ENCODE results near the gene FKRP.

Gene FKRP

GRCh38 chr19:46785054-46785979, 39.5 kb downstream of the FKRP start:
- TF ChIP-seq CTCF (IDR thresholded peaks at IDR 0.05; ENCODE audit: low read depth, low read length, missing control alignments) = no peak
- DNase-seq (ENCODE audit: low read depth) = no peak
- H3K4me3 ChIP-seq (ENCODE audit: low read depth, low read length) = peak overlapping the region; percentile 57
- in situ Hi-C loops (cut with HindIII; ENCODE audit: low sequenced_read_pairs) = loop anchor here (5.0 kb wide), 1 partner anchor 42 kb away; no protein-coding TSS in a partner anchor

GRCh38 chr19:46785980-46786235, 40.1 kb downstream of the FKRP start:
- in situ Hi-C loops (cut with HindIII; ENCODE audit: low sequenced_read_pairs) = loop anchor here (5.0 kb wide), 1 partner anchor 41 kb away; no protein-coding TSS in a partner anchor
- TF ChIP-seq CTCF (IDR thresholded peaks at IDR 0.05; ENCODE audit: low read depth, low read length, missing control alignments) = no peak
- DNase-seq (ENCODE audit: low read depth) = no peak
- H3K4me3 ChIP-seq (ENCODE audit: low read depth, low read length) = peak overlapping the region; percentile 57

- DNase-seq (ENCODE audit: low read depth) = no peak
- in situ Hi-C loops (cut with HindIII; ENCODE audit: low sequenced_read_pairs) = loop anchor here (5.0 kb wide), 1 partner anchor 41 kb away; no protein-coding TSS in a partner anchor
- peak overlapping the region; percentile 57 for H3K4me3 ChIP-seq (ENCODE audit: low read depth, low read length)
- no peak for TF ChIP-seq CTCF (IDR thresholded peaks at IDR 0.05; ENCODE audit: low read depth, low read length, missing control alignments)
Measured at GRCh38 chr19:46786236-46787039, 40.6 kb downstream of the FKRP start.

GRCh38 chr19:46787040-46787330, 41.1 kb downstream of the FKRP start:
- in situ Hi-C loops (cut with HindIII; ENCODE audit: low sequenced_read_pairs) = loop anchor here (5.0 kb wide), 1 partner anchor 40 kb away; no protein-coding TSS in a partner anchor
- DNase-seq (ENCODE audit: low read depth) = no peak
- peak overlapping the region; percentile 57 for H3K4me3 ChIP-seq (ENCODE audit: low read depth, low read length)
- no peak for TF ChIP-seq CTCF (IDR thresholded peaks at IDR 0.05; ENCODE audit: low read depth, low read length, missing control alignments)

- no peak for DNase-seq (ENCODE audit: low read depth)
- peak overlapping the region; percentile 57 for H3K4me3 ChIP-seq (ENCODE audit: low read depth, low read length)
- in situ Hi-C loops (cut with HindIII; ENCODE audit: low sequenced_read_pairs) = loop anchor here (5.0 kb wide), 1 partner anchor 40 kb away; no protein-coding TSS in a partner anchor
- TF ChIP-seq CTCF (IDR thresholded peaks at IDR 0.05; ENCODE audit: low read depth, low read length, missing control alignments) = no peak
Measured at GRCh38 chr19:46787331-46788261, 41.7 kb downstream of the FKRP start.

Measured in astrocyte of the cerebellum (primary cell).